Esophagus squamous epithelium (tissue), 5 donors: ENCODE results near the gene TRIM23. TPM values are rescaled to one million over a fixed set of nuclear protein-coding genes. Genes with fewer than 3 reads are reported as not detected.

Source experiments
- DNase-seq: peaks from one replicate; lab custom pipeline; 2025; lab: John Stamatoyannopoulos, UW
- H3K27ac ChIP-seq, 4 donors: fragments of 200-600 bp; sonication (generic); one replicate each; pipeline ENCODE4 v1.5.1; 2016 to 2019; ENCODE audit warnings: mild to moderate bottlenecking in 1 of 4
- H3K27me3 ChIP-seq, 4 donors: fragments of 200-600 bp; sonication (generic); 1 replicate in 3 of 4; 2 replicates in 1 of 4; pipeline versions ENCODE4 v1.5.1 to v1.6.0; 2017 to 2021; ENCODE audit warnings: antibody characterized with exemption in 1 of 4
- H3K36me3 ChIP-seq, 3 donors: fragments of 200-600 bp; sonication (generic); one replicate each; pipeline ENCODE4 v1.5.1; 2016 to 2019
- H3K4me1 ChIP-seq, 3 donors: fragments of 200-600 bp; sonication (generic); one replicate each; pipeline ENCODE4 v1.5.1; 2017 to 2019
- H3K4me3 ChIP-seq, 4 donors: fragments of 200-600 bp; sonication (generic); 1 replicate in 3 of 4; 2 replicates in 1 of 4; pipeline ENCODE4 v1.5.1; 2016 to 2019; ENCODE audit warnings: mild to moderate bottlenecking in 2 of 4, moderate library complexity in 1 of 4
- H3K9me3 ChIP-seq, 3 donors: fragments of 200-600 bp; sonication (generic); one replicate each; pipeline ENCODE4 v1.5.1; 2016 to 2019
- POLR2A ChIP-seq, 4 donors: fragments of 450-650 bp; IDR thresholded peaks; one replicate each; pipeline ENCODE4 v1.6.1; 2017; ENCODE audit warnings: antibody characterized with exemption in 4 of 4, mild to moderate bottlenecking in 4 of 4, moderate library complexity in 3 of 4
- WGBS, 2 donors: methylation state at CpG; one replicate each; pipeline ENCODE4 v1.1.5; 2018; 5-methylcytosine and 5-hydroxymethylcytosine counted together
- intact Hi-C: fragments of 100-400 bp; cut with DNase I; formaldehyde crosslinking; loops from one replicate; pipeline ENCODE4 v1.15.0; 2022
- total RNA-seq, 4 donors: library from RNA; depleted of rRNA; stranded (reverse); fragments of >200 nt; gene quantifications; one replicate each; pipeline ENCODE4 v1.1.0, GENCODE V29; 2016
- TF ChIP-seq, protein P1 (sequence below), 6 experiments: fragments of 450-650 bp in 4 of 6; fragments of 200-600 bp in 2 of 6; sonication (generic) in 2 of 6; IDR thresholded peaks; one replicate each; pipeline ENCODE4 v1.5.1; 2016 to 2019; ENCODE audit warnings: antibody characterized with exemption in 6 of 6, mild to moderate bottlenecking in 4 of 6, moderate library complexity in 4 of 6
- donor health status: DM: yes; HTN: yes; CAD: no.

The TRIM23 gene
- total RNA-seq, 4 donors from 2014 or later: 5.5 to 14.1 (median 7.4) TPM

- TF ChIP-seq, protein P1, sequence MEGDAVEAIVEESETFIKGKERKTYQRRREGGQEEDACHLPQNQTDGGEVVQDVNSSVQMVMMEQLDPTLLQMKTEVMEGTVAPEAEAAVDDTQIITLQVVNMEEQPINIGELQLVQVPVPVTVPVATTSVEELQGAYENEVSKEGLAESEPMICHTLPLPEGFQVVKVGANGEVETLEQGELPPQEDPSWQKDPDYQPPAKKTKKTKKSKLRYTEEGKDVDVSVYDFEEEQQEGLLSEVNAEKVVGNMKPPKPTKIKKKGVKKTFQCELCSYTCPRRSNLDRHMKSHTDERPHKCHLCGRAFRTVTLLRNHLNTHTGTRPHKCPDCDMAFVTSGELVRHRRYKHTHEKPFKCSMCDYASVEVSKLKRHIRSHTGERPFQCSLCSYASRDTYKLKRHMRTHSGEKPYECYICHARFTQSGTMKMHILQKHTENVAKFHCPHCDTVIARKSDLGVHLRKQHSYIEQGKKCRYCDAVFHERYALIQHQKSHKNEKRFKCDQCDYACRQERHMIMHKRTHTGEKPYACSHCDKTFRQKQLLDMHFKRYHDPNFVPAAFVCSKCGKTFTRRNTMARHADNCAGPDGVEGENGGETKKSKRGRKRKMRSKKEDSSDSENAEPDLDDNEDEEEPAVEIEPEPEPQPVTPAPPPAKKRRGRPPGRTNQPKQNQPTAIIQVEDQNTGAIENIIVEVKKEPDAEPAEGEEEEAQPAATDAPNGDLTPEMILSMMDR (IDR thresholded peaks at IDR 0.05): no peak
- no peak for TF ChIP-seq POLR2A (IDR thresholded peaks at IDR 0.05)
- Histone ChIP-seq H3K4me3 (no peak overlapping the region), H3K4me1 (peaks cover 0 to 3% (median 0%) of the 10 kb centered on the region in 3 donors), H3K27ac (no peak overlapping the region), H3K27me3 (no peaks in the 10 kb centered on the region), H3K36me3 (no peaks in the 10 kb centered on the region), H3K9me3 (no peaks in the 10 kb centered on the region)
- intact Hi-C loops: no loop called here
- WGBS, 2 donors: 79 to 92% methylated on average over 3 of the region's 3 CpGs
- DNase-seq: no peak
Observed at GRCh38 chr5:65556718-65557117, 67.4 kb downstream of the TRIM23 start.

DNA sequence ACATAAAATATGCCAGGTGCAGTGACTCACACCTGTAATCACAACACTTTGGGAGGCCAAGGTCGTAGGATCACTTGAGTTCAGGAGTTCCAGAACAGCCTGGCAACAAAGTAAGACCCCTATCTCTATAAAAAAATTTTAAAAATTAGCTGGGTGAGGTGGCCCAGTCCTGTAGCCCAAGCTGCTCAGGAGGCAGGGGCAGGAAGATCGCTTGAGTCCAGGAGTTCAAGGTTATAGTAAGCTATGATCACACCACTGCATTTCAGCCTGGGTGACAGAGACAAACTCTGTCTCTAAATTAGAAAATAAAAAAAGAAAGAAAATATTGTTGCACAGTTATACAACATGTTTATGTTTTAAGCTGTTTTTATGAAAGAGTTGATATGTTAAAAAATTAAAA, 68.0 kb downstream of the TRIM23 start:
- Histone ChIP-seq H3K27me3 (no peaks in the 10 kb centered on the region), H3K36me3 (no peaks in the 10 kb centered on the region), H3K4me1 (no peaks in the 10 kb centered on the region), H3K27ac (no peak overlapping the region), H3K9me3 (no peaks in the 10 kb centered on the region), H3K4me3 (no peak overlapping the region)
- DNase-seq: no peak
- intact Hi-C loops: no loop called here
- TF ChIP-seq POLR2A (IDR thresholded peaks at IDR 0.05): no peak
- TF ChIP-seq, protein P1 (IDR thresholded peaks at IDR 0.05): no peak
- WGBS, 2 donors: 83 to 86% methylated on average over 2 of the region's 2 CpGs

GRCh38 chr5:65555287-65555686, 68.8 kb downstream of the TRIM23 start:
- Histone ChIP-seq H3K36me3 (no peaks in the 10 kb centered on the region), H3K4me1 (no peaks in the 10 kb centered on the region), H3K4me3 (no peak overlapping the region), H3K27ac (no peak overlapping the region), H3K9me3 (no peaks in the 10 kb centered on the region), H3K27me3 (no peaks in the 10 kb centered on the region)
- DNase-seq: no peak
- intact Hi-C loops: no loop called here
- no peak for TF ChIP-seq POLR2A (IDR thresholded peaks at IDR 0.05)
- TF ChIP-seq, protein P1 (IDR thresholded peaks at IDR 0.05): no peak

DNA sequence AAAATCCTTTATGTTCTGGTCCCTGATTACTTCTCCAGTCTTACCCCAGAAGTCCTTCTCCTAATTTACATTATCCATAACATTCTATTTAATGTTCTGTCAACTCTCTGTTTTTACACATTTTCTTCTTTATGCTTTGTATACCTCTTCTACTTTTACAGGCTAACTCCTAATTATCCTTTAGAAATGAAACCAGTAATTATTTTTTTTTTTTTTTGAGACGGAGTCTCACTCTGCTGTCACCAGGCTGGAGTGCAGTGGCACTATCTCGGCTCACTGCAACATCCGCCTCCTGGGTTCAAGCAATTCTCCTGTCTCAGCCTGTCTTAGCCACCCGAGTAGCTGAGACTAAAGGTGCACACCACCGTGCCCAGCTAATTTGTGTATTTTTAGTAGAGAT, 70.2 kb downstream of the TRIM23 start:
- Histone ChIP-seq H3K27ac (no peak overlapping the region), H3K4me1 (no peaks in the 10 kb centered on the region), H3K27me3 (no peaks in the 10 kb centered on the region), H3K36me3 (no peaks in the 10 kb centered on the region), H3K4me3 (no peak overlapping the region), H3K9me3 (no peaks in the 10 kb centered on the region)
- DNase-seq: no peak
- whole genome bisulfite sequencing, 2 donors: 78 to 79% methylated on average over 5 of the region's 5 CpGs
- intact Hi-C loops: no loop called here
- TF ChIP-seq, protein P1 (IDR thresholded peaks at IDR 0.05): no peak
- TF ChIP-seq POLR2A (IDR thresholded peaks at IDR 0.05): no peak

- WGBS, 2 donors: 77 to 90% methylated on average over 7 of the region's 7 CpGs
- Histone ChIP-seq H3K4me3 (no peak overlapping the region), H3K9me3 (no peaks in the 10 kb centered on the region), H3K4me1 (no peaks in the 10 kb centered on the region), H3K36me3 (no peaks in the 10 kb centered on the region), H3K27me3 (no peaks in the 10 kb centered on the region), H3K27ac (no peak overlapping the region)
- intact Hi-C loops: no loop called here
- no peak for DNase-seq
- TF ChIP-seq, protein P1 (IDR thresholded peaks at IDR 0.05): no peak
- TF ChIP-seq POLR2A (IDR thresholded peaks at IDR 0.05): no peak
Observed at GRCh38 chr5:65548281-65548680, 75.9 kb downstream of the TRIM23 start.
